A549 (cell line): ENCODE results near the gene SCUBE3. TPM values are rescaled to one million over a fixed set of nuclear protein-coding genes. Genes with fewer than 3 reads are reported as not detected.

ENCODE experiments used
- ATAC-seq, 2 experiments: fragments of 200-7000 bp in 1 of 2; fragments of >200 bp in 1 of 2; cut with Nextera tagmentation in 1 of 2; cut with Tn5 transposase in 1 of 2; 3 replicates each; pipeline versions ENCODE4 v1.8.0 to v1.9.1; 2018 to 2020; ENCODE audit warnings: mild to moderate bottlenecking in 1 of 2, moderate library complexity in 1 of 2
- CTCF ChIA-PET: fragments of 300-600 bp; sonication (Branson Sonifier 250); formaldehyde crosslinking; extraction: SDS; loops from one replicate; lab custom pipeline; 2021; ENCODE audit warnings: antibody characterized with exemption, inconsistent platforms; lab: Yijun Ruan, JAX
- POLR2A ChIA-PET: fragments of 350-600 bp; formaldehyde crosslinking; extraction: SDS; loops from one replicate; lab custom pipeline; 2021; ENCODE audit warnings: antibody characterized with exemption, inconsistent platforms; lab: Yijun Ruan, JAX
- DNase-seq, 2 experiments: peaks; one replicate each; pipeline versions ENCODE4 v3.0.0 to v3.0.0-alpha.2; 2011 to 2016; ENCODE audit warnings: low read depth in 1 of 2, low spot score in 1 of 2
- FAIRE-seq: peaks from 2 replicates; lab custom pipeline; 2011; peaks lifted over from hg19 to GRCh38; lab: Jason Lieb, UNC
- H3K27ac ChIP-seq, 2 experiments: fragments of >200 bp; sonication (Bioruptor Twin); formaldehyde crosslinking; 3 replicates each; pipeline ENCODE4 v1.5.1; 2016 to 2017
- H3K4me1 ChIP-seq: fragments of >200 bp; sonication (Bioruptor Twin); formaldehyde crosslinking; 3 replicates; pipeline ENCODE4 v1.6.1; 2016
- H3K4me2 ChIP-seq: fragments of >200 bp; sonication (Bioruptor Twin); formaldehyde crosslinking; 3 replicates; pipeline ENCODE4 v1.6.1; 2016
- H3K4me3 ChIP-seq: fragments of >200 bp; sonication (Bioruptor Twin); formaldehyde crosslinking; 3 replicates; pipeline ENCODE4 v1.5.1; 2016
- H3K9me3 ChIP-seq: fragments of >200 bp; sonication (Bioruptor Twin); formaldehyde crosslinking; 3 replicates; pipeline ENCODE4 v1.6.1; 2016
- BCL3 ChIP-seq: fragments of >200 bp; sonication (Bioruptor Twin); formaldehyde crosslinking; IDR thresholded peaks from 3 replicates; pipeline ENCODE4 v1.6.1; 2016
- CBX2 ChIP-seq: fragments of 200-600 bp; sonication (generic); IDR thresholded peaks from 2 replicates; pipeline ENCODE4 v1.6.1; 2016; ENCODE audit warnings: low read depth, mild to moderate bottlenecking, borderline replicate concordance
- CHD2 ChIP-seq: fragments of 150-350 bp; IDR thresholded peaks from 2 replicates; pipeline ENCODE4 v1.6.1; 2014; ENCODE audit warnings: low read length; ENCODE audit not compliant: partially characterized antibody
- CHD4 ChIP-seq: fragments of 200-600 bp; sonication (generic); IDR thresholded peaks from 2 replicates; pipeline ENCODE4 v1.6.1; 2016; ENCODE audit warnings: antibody characterized with exemption, mild to moderate bottlenecking, borderline replicate concordance
- E2F6 ChIP-seq: IDR thresholded peaks from 2 replicates; pipeline ENCODE4 v1.6.1; 2012; ENCODE audit warnings: low read depth, borderline replicate concordance
- EHF ChIP-seq: fragments of 250-450 bp; sonication (Bioruptor Pico); IDR thresholded peaks from 2 replicates; pipeline ENCODE4 v1.5.0; 2020; ENCODE audit warnings: mild to moderate bottlenecking
- ELK1 ChIP-seq: fragments of 150-350 bp; IDR thresholded peaks from 2 replicates; pipeline ENCODE4 v1.6.1; 2014; ENCODE audit warnings: low read depth, mild to moderate bottlenecking, low read length
- FOSB ChIP-seq: fragments of 250-450 bp; sonication (Bioruptor Pico); IDR thresholded peaks from 2 replicates; pipeline ENCODE4 v1.5.0; 2020; ENCODE audit warnings: mild to moderate bottlenecking, moderate library complexity
- HDAC2 ChIP-seq: fragments of 200-600 bp; sonication (generic); IDR thresholded peaks from 2 replicates; pipeline ENCODE4 v1.6.1; 2016
- HMGXB4 ChIP-seq: fragments of 250-450 bp; sonication (Bioruptor Pico); IDR thresholded peaks from 2 replicates; pipeline ENCODE4 v1.5.0; 2021; ENCODE audit warnings: mild to moderate bottlenecking, moderate library complexity, borderline replicate concordance
- HOXA7 ChIP-seq: fragments of 250-450 bp; sonication (Bioruptor Pico); IDR thresholded peaks from 2 replicates; pipeline ENCODE4 v1.5.0; 2020; ENCODE audit warnings: mild to moderate bottlenecking, moderate library complexity
- KDM1A ChIP-seq: fragments of 200-600 bp; sonication (generic); IDR thresholded peaks from 2 replicates; pipeline ENCODE4 v1.6.1; 2016; ENCODE audit warnings: low read depth, mild to moderate bottlenecking
- PBX3 ChIP-seq: IDR thresholded peaks from 2 replicates; pipeline ENCODE4 v1.6.1; 2012
- PHF8 ChIP-seq: fragments of 200-600 bp; sonication (generic); IDR thresholded peaks from 2 replicates; pipeline ENCODE4 v1.6.1; 2016; ENCODE audit warnings: low read depth, mild to moderate bottlenecking, antibody characterized with exemption, moderate library complexity, borderline replicate concordance
- POLR2A ChIP-seq: IDR thresholded peaks from 2 replicates; pipeline ENCODE4 v1.6.1; 2012; ENCODE audit warnings: mild to moderate bottlenecking, low read length
- POLR2AphosphoS2 ChIP-seq: conservative IDR thresholded peaks from 2 replicates; pipeline ENCODE4 v1.6.1; 2012; ENCODE audit warnings: low read length, improper control_type of control experiment, inconsistent platforms
- RAD21 ChIP-seq, 2 experiments: fragments of >200 bp in 1 of 2; sonication (Bioruptor Twin) in 1 of 2; formaldehyde crosslinking in 1 of 2; IDR thresholded peaks in 1 of 2; conservative IDR thresholded peaks in 1 of 2; 2 replicates in 1 of 2; 3 replicates in 1 of 2; pipeline ENCODE4 v1.6.1; 2012 to 2018; ENCODE audit warnings: inconsistent platforms in 1 of 2
- RNF2 ChIP-seq: fragments of 200-600 bp; sonication (generic); IDR thresholded peaks from 2 replicates; pipeline ENCODE4 v1.6.1; 2016; ENCODE audit warnings: low read depth, mild to moderate bottlenecking, antibody characterized with exemption, moderate library complexity, borderline replicate concordance
- TFCP2L1 ChIP-seq: fragments of 250-450 bp; sonication (Bioruptor Pico); IDR thresholded peaks from 2 replicates; pipeline ENCODE4 v1.5.0; 2021; ENCODE audit warnings: mild to moderate bottlenecking
- WGBS: methylation state at CpG from one replicate; pipeline ENCODE4 v1.1.6; 2017; ENCODE audit errors: missing lambda C conversion rate; 5-methylcytosine and 5-hydroxymethylcytosine counted together
- polyA plus RNA-seq, 4 experiments: library from polyadenylated mRNA; depleted of rRNA in 3 of 4; stranded (reverse); fragments of >200 nt; fragmentation: RNase III in 1 of 4; extraction: RNeasy Plus Mini Kit Qiagen cat#74134 plus additional on column Dnase treatment in 1 of 4; gene quantifications; 2 replicates in 3 of 4; 3 replicates in 1 of 4; pipeline ENCODE4 v1.2.3, GENCODE V29; 2011 to 2017
- TF ChIP-seq, protein P1 (sequence below): fragments of 200-600 bp; sonication (generic); IDR thresholded peaks from 2 replicates; pipeline ENCODE4 v1.6.1; 2016; ENCODE audit warnings: antibody characterized with exemption, mild to moderate bottlenecking, moderate library complexity

SCUBE3 gene
- polyA plus RNA-seq, 2 of the 4 experiments (the other 2 are of a cell fraction), result 0.06 to 0.13 TPM

DNA sequence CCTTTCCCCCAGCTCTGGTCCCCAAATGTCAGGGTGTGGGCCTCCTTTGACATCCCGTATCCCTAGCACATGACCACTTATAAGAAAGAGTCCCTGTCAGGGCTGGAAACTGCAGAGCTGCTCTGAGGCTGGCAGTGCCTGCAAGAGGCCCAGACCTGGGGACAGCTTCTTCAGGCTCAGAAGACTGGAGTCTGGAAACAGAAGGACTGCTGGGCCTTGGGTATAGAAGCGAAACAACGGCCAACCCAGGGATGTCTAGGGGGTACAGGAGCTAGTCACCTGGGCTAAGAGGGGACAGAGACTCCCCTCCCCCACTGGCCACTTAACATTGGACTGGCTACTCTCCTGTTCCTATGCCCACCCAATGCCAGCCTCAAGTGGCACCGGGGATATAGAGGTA lies 4.7 kb downstream of the SCUBE3 start:
- ChIA-PET POLR2A (no interaction called here), CTCF (interaction anchor here (0.5 to 2.0 kb wide), 7 partner anchors 19 to 464 kb away, joined by 3 to 6 read pairs (median 4); no protein-coding TSS in a partner anchor)
- no peak for FAIRE-seq

GRCh38 chr6:35219683-35220326 lies 6.0 kb downstream of the SCUBE3 start:
- ATAC-seq, result no peak
- ChIA-PET POLR2A (no interaction called here), CTCF (interaction anchor here (0.7 to 2.1 kb wide), 8 partner anchors 13 to 233 kb away, joined by 3 to 10 read pairs (median 4); no protein-coding TSS in a partner anchor)
- no peak for TF ChIP-seq POLR2AphosphoS2
- TF ChIP-seq ELK1, result no peak
- no peaks in the 10 kb centered on the region for H3K9me3 ChIP-seq
- no peak overlapping the region for H3K27ac ChIP-seq
- no peak overlapping the region for H3K4me3 ChIP-seq
- DNase-seq, result no peak
- 68% methylated on average over 4 of the region's 4 CpGs for WGBS
- H3K4me2 ChIP-seq, result no peak overlapping the region
- no peak for FAIRE-seq
- no peaks in the 10 kb centered on the region for H3K4me1 ChIP-seq

More for the DNA sequence above, 4.7 kb downstream of the SCUBE3 start:
- WGBS, result 93% methylated on average over 4 of the region's 4 CpGs
- no peaks in the 10 kb centered on the region for H3K4me1 ChIP-seq
- H3K4me3 ChIP-seq, result no peak overlapping the region
- no peak for TF ChIP-seq ELK1
- TF ChIP-seq, protein P1, sequence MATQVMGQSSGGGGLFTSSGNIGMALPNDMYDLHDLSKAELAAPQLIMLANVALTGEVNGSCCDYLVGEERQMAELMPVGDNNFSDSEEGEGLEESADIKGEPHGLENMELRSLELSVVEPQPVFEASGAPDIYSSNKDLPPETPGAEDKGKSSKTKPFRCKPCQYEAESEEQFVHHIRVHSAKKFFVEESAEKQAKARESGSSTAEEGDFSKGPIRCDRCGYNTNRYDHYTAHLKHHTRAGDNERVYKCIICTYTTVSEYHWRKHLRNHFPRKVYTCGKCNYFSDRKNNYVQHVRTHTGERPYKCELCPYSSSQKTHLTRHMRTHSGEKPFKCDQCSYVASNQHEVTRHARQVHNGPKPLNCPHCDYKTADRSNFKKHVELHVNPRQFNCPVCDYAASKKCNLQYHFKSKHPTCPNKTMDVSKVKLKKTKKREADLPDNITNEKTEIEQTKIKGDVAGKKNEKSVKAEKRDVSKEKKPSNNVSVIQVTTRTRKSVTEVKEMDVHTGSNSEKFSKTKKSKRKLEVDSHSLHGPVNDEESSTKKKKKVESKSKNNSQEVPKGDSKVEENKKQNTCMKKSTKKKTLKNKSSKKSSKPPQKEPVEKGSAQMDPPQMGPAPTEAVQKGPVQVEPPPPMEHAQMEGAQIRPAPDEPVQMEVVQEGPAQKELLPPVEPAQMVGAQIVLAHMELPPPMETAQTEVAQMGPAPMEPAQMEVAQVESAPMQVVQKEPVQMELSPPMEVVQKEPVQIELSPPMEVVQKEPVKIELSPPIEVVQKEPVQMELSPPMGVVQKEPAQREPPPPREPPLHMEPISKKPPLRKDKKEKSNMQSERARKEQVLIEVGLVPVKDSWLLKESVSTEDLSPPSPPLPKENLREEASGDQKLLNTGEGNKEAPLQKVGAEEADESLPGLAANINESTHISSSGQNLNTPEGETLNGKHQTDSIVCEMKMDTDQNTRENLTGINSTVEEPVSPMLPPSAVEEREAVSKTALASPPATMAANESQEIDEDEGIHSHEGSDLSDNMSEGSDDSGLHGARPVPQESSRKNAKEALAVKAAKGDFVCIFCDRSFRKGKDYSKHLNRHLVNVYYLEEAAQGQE, result no peak
- TF ChIP-seq CBX2, result no peak
- no peak for TF ChIP-seq TFCP2L1 (CRISPR knock-in tag)
- no peak for TF ChIP-seq FOSB (CRISPR knock-in tag)
- no peak for TF ChIP-seq EHF (CRISPR knock-in tag)
- no peak for TF ChIP-seq PHF8
- TF ChIP-seq PBX3, result no peak
- no peak for TF ChIP-seq E2F6
- no peak for DNase-seq
- no peak overlapping the region for H3K4me2 ChIP-seq
- no peak for ATAC-seq
- no peaks in the 10 kb centered on the region for H3K9me3 ChIP-seq
- H3K27ac ChIP-seq, result no peak overlapping the region

DNA sequence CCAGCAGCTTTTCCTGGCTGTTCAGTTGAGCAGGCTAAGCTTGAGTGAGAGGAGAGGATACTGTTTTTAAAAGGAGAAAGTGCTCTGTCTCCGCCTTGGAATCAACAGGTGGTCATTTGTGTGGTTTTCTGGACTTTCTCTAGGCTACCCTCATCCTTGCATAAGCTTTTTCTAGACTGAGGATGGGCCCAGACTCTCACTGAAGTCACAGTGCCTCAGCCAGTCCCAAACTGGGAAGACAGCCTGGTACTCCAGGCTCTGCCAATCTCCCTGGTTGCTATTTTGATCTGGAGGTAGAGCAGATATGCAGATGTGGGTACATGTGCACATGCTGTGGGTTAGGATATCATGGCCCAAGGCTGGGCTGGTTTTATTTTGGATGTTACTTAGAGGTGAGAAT lies 7.0 kb downstream of the SCUBE3 start:
- H3K4me2 ChIP-seq, result no peak overlapping the region
- 100% methylated on average over 1 of the region's 1 CpG for whole genome bisulfite sequencing
- ATAC-seq (no peak), DNase-seq (no peak), FAIRE-seq (no peak)
- CTCF ChIA-PET, result interaction anchor here (2.0 to 2.1 kb wide), 2 partner anchors 20 to 22 kb away, joined by 5 to 10 read pairs; no protein-coding TSS in a partner anchor
- H3K27ac ChIP-seq, result no peak overlapping the region
- H3K4me3 ChIP-seq, result no peak overlapping the region
- POLR2A ChIA-PET, result no interaction called here
- TF ChIP-seq POLR2A, result no peak
- no peak for TF ChIP-seq HMGXB4
- no peak for TF ChIP-seq CHD4
- TF ChIP-seq HOXA7 (CRISPR knock-in tag), result no peak
- no peak for TF ChIP-seq EHF (CRISPR knock-in tag)
- no peak for TF ChIP-seq HDAC2
- no peak for TF ChIP-seq RNF2
- TF ChIP-seq KDM1A, result no peak
- no peak for TF ChIP-seq RAD21 (conservative IDR thresholded peaks at IDR 0.05 in 1 of 2, IDR thresholded peaks at IDR 0.05 in 1 of 2)
- no peak for TF ChIP-seq BCL3
- no peak for TF ChIP-seq CHD2
- H3K4me1 ChIP-seq, result no peaks in the 10 kb centered on the region
- no peaks in the 10 kb centered on the region for H3K9me3 ChIP-seq
